GM18909 (cell line): ENCODE measurements around the gene XPO6.

Experiments
- ATAC-seq: cut with Tn5 transposase; IDR thresholded peaks from one replicate; pipeline ENCODE4 v1.9.1; 2021; ENCODE audit warnings: mild to moderate bottlenecking; ENCODE audit not compliant: unreplicated experiment, poor library complexity

The XPO6 gene

GRCh38 chr16:28161626-28162025 is 50.1 kb downstream of the XPO6 start:
- no peak for ATAC-seq

- no peak for ATAC-seq
Observed at GRCh38 chr16:28158136-28158535, 53.6 kb downstream of the XPO6 start.

- no peak for ATAC-seq
Observed at GRCh38 chr16:28156056-28156680, 55.6 kb downstream of the XPO6 start.

GRCh38 chr16:28155293-28155692 is 56.5 kb downstream of the XPO6 start:
- no peak for ATAC-seq

DNA sequence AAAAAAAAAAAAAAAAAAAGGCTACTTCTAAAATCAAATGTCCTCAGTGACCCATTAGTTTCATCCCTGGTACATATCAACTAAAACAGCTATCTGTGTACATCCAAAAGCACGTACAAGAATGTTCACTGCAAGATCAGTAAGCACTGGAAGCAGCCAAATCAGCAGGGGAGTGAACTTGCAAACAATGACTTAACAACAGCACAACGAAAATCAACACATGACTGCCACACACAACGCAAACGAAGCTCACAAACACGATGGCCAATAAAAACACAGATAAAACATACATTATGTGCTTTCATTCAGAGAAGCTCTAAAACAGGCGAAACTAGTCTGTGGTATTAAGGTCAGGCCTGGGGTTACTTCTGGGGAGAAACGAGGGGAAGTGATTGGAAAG is 60.6 kb downstream of the XPO6 start:
- ATAC-seq: no peak

DNA sequence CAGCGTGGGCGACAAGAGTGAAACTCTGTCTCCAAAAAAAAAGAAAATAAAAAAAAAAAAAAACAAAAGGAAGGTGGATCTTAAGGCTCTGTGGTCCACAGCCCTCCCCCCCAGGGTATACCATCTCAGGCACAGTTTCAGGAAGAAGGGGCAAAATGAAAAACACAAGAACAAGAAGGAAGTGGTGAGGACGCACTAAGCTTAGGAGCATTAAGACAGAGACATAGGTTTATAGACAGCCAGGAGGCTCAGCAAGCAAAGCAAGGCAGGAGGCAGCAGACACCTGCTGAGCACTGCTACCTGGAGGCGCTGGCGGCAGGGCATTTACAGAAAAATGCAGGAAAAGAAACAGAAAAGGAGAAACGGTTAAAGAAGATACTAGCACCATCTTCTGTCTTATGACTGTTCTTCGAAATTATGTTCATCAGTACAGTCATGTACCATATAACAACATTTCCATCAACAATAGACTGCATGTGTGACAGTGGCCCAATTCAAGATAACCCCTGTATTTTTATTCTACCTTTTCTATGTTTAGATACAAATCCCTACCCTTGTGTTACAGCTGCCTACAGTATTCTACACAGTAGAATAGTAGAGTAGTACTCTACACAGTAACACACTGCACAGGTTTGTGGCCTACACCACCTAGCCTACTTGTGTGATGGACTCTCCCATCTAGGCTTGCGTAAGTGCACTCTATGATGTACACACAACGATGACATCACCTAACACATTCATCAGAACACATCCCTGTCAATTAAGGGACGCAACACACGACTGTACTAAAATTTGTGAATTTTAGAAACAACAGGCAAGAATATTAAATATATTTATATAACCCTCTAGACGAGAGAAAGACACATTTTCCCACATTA is 62.5 kb downstream of the XPO6 start:
- ATAC-seq: no peak

DNA sequence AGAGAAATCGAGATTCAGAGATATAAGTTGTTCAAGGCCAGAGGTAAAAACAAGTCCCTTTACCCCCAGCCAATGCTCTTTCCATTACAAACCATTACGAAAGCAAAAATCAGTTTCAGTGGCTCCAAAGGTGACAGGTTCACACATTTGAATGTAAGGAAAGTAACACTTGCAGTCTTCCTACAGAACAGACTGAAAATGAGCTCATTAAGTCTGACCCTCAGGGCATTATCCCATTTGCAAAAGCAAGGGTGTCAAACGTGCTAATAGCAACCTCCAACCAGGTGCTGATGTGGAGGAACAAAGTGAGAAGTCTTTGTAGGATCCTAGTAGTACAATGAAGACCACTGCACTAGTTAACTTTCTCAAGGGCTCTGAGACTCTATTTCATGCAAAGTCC is 65.2 kb downstream of the XPO6 start:
- ATAC-seq: no peak

DNA sequence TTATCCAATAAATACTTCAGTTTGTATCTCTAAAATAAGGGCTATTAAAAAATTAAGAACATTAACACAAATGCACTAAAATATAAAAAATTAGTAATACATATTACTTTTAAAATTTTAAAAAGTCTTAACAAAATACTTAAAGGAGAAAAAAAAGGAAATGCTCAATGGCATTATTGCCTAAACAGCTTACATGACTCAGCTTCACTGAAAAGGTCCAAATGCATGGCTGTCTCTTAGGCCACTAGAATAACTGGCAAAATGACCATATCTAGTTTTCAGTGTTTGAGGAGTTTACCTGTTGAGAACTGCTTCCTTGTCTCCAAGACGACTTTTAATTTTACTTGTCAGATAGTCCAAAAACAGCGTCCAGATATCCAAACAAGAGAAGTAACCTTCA is 66.0 kb downstream of the XPO6 start:
- ATAC-seq: no peak

GRCh38 chr16:28140788-28141618 is 70.8 kb downstream of the XPO6 start:
- ATAC-seq: peak; percentile 72

- no peak for ATAC-seq
Observed at GRCh38 chr16:28139530-28139929, 72.2 kb downstream of the XPO6 start.

- no peak for ATAC-seq
Observed at GRCh38 chr16:28136751-28137434, 74.9 kb downstream of the XPO6 start.

- no peak for ATAC-seq
Observed at GRCh38 chr16:28133666-28134065, 78.1 kb downstream of the XPO6 start.

- no peak for ATAC-seq
Observed at GRCh38 chr16:28131743-28132393, 79.9 kb downstream of the XPO6 start.

DNA sequence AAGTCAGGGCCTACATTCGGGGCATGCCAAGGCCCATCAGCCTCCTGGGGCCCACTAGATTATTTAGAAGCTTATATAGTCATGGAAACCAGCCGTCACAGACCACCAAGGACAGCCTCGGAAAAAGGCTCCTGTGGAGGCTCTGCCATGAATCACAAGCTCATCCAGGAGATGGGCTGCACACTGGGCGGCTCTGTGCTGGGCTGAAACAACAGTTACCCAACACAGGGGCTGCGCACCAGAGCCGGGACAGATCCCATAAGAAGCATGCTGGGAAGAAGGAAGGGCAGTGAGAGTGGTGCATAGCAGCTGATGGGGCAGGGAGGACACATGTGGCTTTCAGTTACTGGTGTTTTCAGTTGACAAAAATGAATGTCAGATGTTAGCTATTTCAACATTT is 80.6 kb downstream of the XPO6 start:
- ATAC-seq: no peak

GRCh38 chr16:28130099-28131088 is 81.4 kb downstream of the XPO6 start:
- no peak for ATAC-seq

- no peak for ATAC-seq
Observed at GRCh38 chr16:28126684-28127620, 84.8 kb downstream of the XPO6 start.

DNA sequence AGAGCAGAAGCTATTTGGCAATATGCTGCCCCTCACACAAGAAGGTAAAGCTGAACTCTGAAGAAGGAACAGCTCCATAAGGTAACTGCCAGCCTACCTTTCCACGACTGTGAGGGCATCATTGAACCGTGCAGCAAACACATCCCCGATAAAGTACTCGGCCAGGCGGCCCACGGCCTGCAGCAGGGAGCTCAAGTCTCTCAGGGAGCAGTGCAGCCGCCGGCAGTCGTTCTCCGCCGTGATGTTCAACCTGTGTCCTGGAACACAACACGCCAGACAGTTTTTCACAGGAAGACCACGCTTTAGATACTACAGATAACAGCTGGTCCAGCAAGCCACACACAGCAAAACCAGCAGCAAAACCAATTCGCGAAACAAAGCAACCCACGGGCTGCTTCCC is 86.2 kb downstream of the XPO6 start:
- no peak for ATAC-seq

DNA sequence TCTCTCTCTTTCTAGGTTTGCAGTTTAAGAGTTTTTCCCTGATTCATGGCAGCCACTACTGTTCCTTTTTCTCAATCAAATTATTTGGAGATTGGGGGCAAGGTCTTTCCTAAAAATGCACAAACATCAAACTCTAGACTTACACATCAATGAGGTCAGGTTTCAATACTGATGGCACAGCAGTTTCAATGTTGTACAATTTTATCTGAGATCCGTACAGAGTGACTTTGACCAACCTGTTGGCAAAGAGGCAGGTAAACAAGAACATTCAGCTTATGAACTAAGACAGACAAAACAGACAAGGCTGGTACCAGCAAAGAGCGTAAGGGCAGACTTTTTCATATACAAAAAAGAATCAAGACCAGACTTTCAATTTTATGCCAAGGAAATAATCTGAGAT is 90.2 kb downstream of the XPO6 start:
- no peak for ATAC-seq
